SK-N-SH (cell line): ENCODE results near the gene AEBP2. TPM values are rescaled to one million over a fixed set of nuclear protein-coding genes. Genes with fewer than 3 reads are reported as not detected.

ENCODE experiments used
- CTCF ChIA-PET: fragments of 300-600, 350-600 bp; formaldehyde crosslinking; extraction: SDS; loops from one replicate; lab custom pipeline; 2021; lab: Yijun Ruan, JAX
- POLR2A ChIA-PET: fragments of 350-600 bp; sonication (Branson Sonifier 250); formaldehyde crosslinking; extraction: SDS; loops from one replicate; lab custom pipeline; 2020; ENCODE audit warnings: antibody characterized with exemption, inconsistent platforms; lab: Yijun Ruan, JAX
- DNase-seq: peaks from one replicate; pipeline ENCODE4 v3.0.0; 2012
- H2AFZ ChIP-seq: fragments of 200-600 bp; sonication (generic); 2 replicates; pipeline ENCODE4 v1.8.1; 2016; ENCODE audit warnings: antibody characterized with exemption, mild to moderate bottlenecking, low read depth
- H3F3A ChIP-seq: fragments of 200-600 bp; sonication (generic); replicated peaks from 2 replicates; pipeline ENCODE3; 2016; ENCODE audit warnings: antibody characterized with exemption, mild to moderate bottlenecking; ENCODE audit not compliant: insufficient read depth
- H3K27ac ChIP-seq, 2 experiments: fragments of 200-500 bp in 1 of 2; fragments of 200-600 bp in 1 of 2; sonication (Bioruptor generic) in 1 of 2; sonication (generic), shearing (Covaris generic) in 1 of 2; 2 replicates each; pipeline versions ENCODE4 v1.5.1 to v1.6.1; 2014 to 2016; ENCODE audit warnings: low read depth in 2 of 2, inconsistent platforms in 1 of 2, low read length in 1 of 2, mild to moderate bottlenecking in 1 of 2, mixed read lengths in 1 of 2
- H3K27me3 ChIP-seq: fragments of 200-600 bp; sonication (generic), shearing (Covaris generic); 2 replicates; pipeline ENCODE4 v1.6.1; 2016; ENCODE audit warnings: mixed run types; ENCODE audit not compliant: insufficient read depth
- H3K36me3 ChIP-seq, 2 experiments: fragments of 200-500 bp in 1 of 2; fragments of 200-600 bp in 1 of 2; sonication (Bioruptor generic) in 1 of 2; sonication (generic) in 1 of 2; replicated peaks in 1 of 2; 2 replicates each; pipeline versions ENCODE3 to v1.5.1; 2014 to 2016; ENCODE audit warnings: low read length in 1 of 2, mild to moderate bottlenecking in 1 of 2; ENCODE audit not compliant: insufficient read depth in 2 of 2, control insufficient read depth in 1 of 2
- H3K4me1 ChIP-seq, 2 experiments: fragments of 200-500 bp in 1 of 2; fragments of 200-600 bp in 1 of 2; sonication (Bioruptor generic) in 1 of 2; sonication (generic), shearing (Covaris generic) in 1 of 2; 2 replicates each; pipeline versions ENCODE4 v1.5.1 to v1.6.1; 2014 to 2016; ENCODE audit warnings: low read depth in 1 of 2, low read length in 1 of 2, mixed run types in 1 of 2; ENCODE audit not compliant: insufficient read depth in 2 of 2, control insufficient read depth in 1 of 2
- H3K4me2 ChIP-seq: fragments of 200-600 bp; sonication (generic), shearing (Covaris generic); 2 replicates; pipeline ENCODE4 v1.6.1; 2017; ENCODE audit warnings: mixed run types
- H3K4me3 ChIP-seq, 2 experiments: fragments of 200-500 bp in 1 of 2; fragments of 200-600 bp in 1 of 2; sonication (Bioruptor generic) in 1 of 2; sonication (generic), shearing (Covaris generic) in 1 of 2; 2 replicates each; pipeline versions ENCODE4 v1.5.1 to v1.8.1; 2014 to 2016; ENCODE audit warnings: low read depth in 2 of 2, inconsistent platforms in 1 of 2, low read length in 1 of 2, mild to moderate bottlenecking in 1 of 2, mixed read lengths in 1 of 2, moderate library complexity in 1 of 2
- H3K79me2 ChIP-seq: fragments of 200-600 bp; sonication (generic); 2 replicates; pipeline ENCODE4 v1.8.1; 2017; ENCODE audit warnings: mild to moderate bottlenecking; ENCODE audit not compliant: insufficient read depth
- H3K9ac ChIP-seq: fragments of 200-600 bp; sonication (generic); 2 replicates; pipeline ENCODE4 v1.6.1; 2017; ENCODE audit warnings: mixed run types
- H3K9me2 ChIP-seq: fragments of 200-600 bp; sonication (generic); 2 replicates; pipeline ENCODE4 v1.6.1; 2017; ENCODE audit warnings: mixed run types
- H3K9me3 ChIP-seq: fragments of 200-600 bp; sonication (generic); 2 replicates; pipeline ENCODE4 v1.6.1; 2017; ENCODE audit warnings: mixed run types, mild to moderate bottlenecking, moderate library complexity
- H4K20me1 ChIP-seq: fragments of 200-600 bp; sonication (generic); 2 replicates; pipeline ENCODE4 v1.6.1; 2017; ENCODE audit warnings: mild to moderate bottlenecking, mixed run types; ENCODE audit not compliant: insufficient read depth
- ELF1 ChIP-seq: IDR thresholded peaks from 2 replicates; pipeline ENCODE4 v1.4.0; 2012
- EP300 ChIP-seq, 2 experiments: IDR thresholded peaks; 2 replicates each; pipeline versions ENCODE4 v1.4.0 to v1.6.1; 2012; ENCODE audit warnings: borderline replicate concordance in 1 of 2, low read depth in 1 of 2, low read length in 1 of 2
- EZH2phosphoT487 ChIP-seq: fragments of 200-600 bp; sonication (generic); IDR thresholded peaks from 2 replicates; pipeline ENCODE4 v1.6.1; 2017; ENCODE audit warnings: low read depth, mixed run types, mild to moderate bottlenecking, antibody characterized with exemption, moderate library complexity, borderline replicate concordance
- FOSL2 ChIP-seq: IDR thresholded peaks from 2 replicates; pipeline ENCODE4 v1.4.0; 2012; ENCODE audit warnings: low read depth, mild to moderate bottlenecking, moderate library complexity, borderline replicate concordance
- FOXM1 ChIP-seq: IDR thresholded peaks from 2 replicates; pipeline ENCODE4 v1.4.0; 2012; ENCODE audit warnings: low read depth, mild to moderate bottlenecking
- GATA2 ChIP-seq: sonication (generic); formaldehyde crosslinking; IDR thresholded peaks from 2 replicates; pipeline ENCODE4 v1.5.0; 2020; ENCODE audit warnings: mild to moderate bottlenecking, missing genetic modification reagents
- MXI1 ChIP-seq: IDR thresholded peaks from 2 replicates; pipeline ENCODE4 v1.6.1; 2012; ENCODE audit warnings: mild to moderate bottlenecking, low read depth, low read length, improper control_type of control experiment
- NFIC ChIP-seq: IDR thresholded peaks from 2 replicates; pipeline ENCODE4 v1.4.0; 2012; ENCODE audit warnings: borderline replicate concordance
- POLR2AphosphoS5 ChIP-seq: IDR thresholded peaks from 2 replicates; pipeline ENCODE4 v1.6.1; 2012; ENCODE audit warnings: low read depth, low read length
- RAD21 ChIP-seq: IDR thresholded peaks from 2 replicates; pipeline ENCODE4 v1.6.1; 2012; ENCODE audit warnings: mild to moderate bottlenecking, low read length
- RXRA ChIP-seq: IDR thresholded peaks from 2 replicates; pipeline ENCODE4 v1.4.0; 2012; ENCODE audit warnings: low read depth, mild to moderate bottlenecking, borderline replicate concordance
- SIN3A ChIP-seq: IDR thresholded peaks from 2 replicates; pipeline ENCODE4 v1.6.1; 2012; ENCODE audit warnings: low read depth, mild to moderate bottlenecking, low read length, moderate library complexity, borderline replicate concordance
- SMC3 ChIP-seq: IDR thresholded peaks from 2 replicates; pipeline ENCODE4 v1.6.1; 2012; ENCODE audit warnings: low read depth, low read length, improper control_type of control experiment
- TAF1 ChIP-seq: IDR thresholded peaks from 2 replicates; pipeline ENCODE4 v1.6.1; 2012; ENCODE audit warnings: low read depth, mild to moderate bottlenecking, low read length, moderate library complexity, borderline replicate concordance
- USF1 ChIP-seq: IDR thresholded peaks from 2 replicates; pipeline ENCODE4 v1.4.0; 2012; ENCODE audit warnings: low read depth, borderline replicate concordance
- YY1 ChIP-seq: IDR thresholded peaks from 2 replicates; pipeline ENCODE4 v1.4.0; 2012; ENCODE audit warnings: low read depth, mild to moderate bottlenecking
- WGBS: methylation state at CpG from one replicate; pipeline ENCODE4 v1.1.6; 2017; ENCODE audit warnings: low lambda C conversion rate; 5-methylcytosine and 5-hydroxymethylcytosine counted together
- polyA plus RNA-seq, 3 experiments: library from polyadenylated mRNA; depleted of rRNA; stranded (reverse); fragments of >200 nt; gene quantifications; 2 replicates each; pipeline ENCODE4 v1.2.3, GENCODE V29; 2012
- TF ChIP-seq, protein P1 (sequence below): fragments of 150-350 bp; IDR thresholded peaks from 2 replicates; pipeline ENCODE4 v1.6.1; 2017; ENCODE audit warnings: antibody characterized with exemption, low read length, low read depth, borderline replicate concordance
- TF ChIP-seq, protein P2 (sequence below): IDR thresholded peaks from 2 replicates; pipeline ENCODE4 v1.6.1; 2012; ENCODE audit warnings: mild to moderate bottlenecking, low read depth, low read length, moderate library complexity
- TF ChIP-seq, protein P3 (sequence below): IDR thresholded peaks from 2 replicates; pipeline ENCODE4; 2012
- TF ChIP-seq, protein P4 (sequence below): fragments of 200-600 bp; sonication (generic); IDR thresholded peaks from 2 replicates; pipeline ENCODE4 v1.6.1; 2017; ENCODE audit warnings: antibody characterized with exemption, mild to moderate bottlenecking, moderate library complexity

AEBP2 gene
- polyA plus RNA-seq, 1 of the 3 experiments (the other 2 are of a cell fraction), result 10.4 TPM

DNA sequence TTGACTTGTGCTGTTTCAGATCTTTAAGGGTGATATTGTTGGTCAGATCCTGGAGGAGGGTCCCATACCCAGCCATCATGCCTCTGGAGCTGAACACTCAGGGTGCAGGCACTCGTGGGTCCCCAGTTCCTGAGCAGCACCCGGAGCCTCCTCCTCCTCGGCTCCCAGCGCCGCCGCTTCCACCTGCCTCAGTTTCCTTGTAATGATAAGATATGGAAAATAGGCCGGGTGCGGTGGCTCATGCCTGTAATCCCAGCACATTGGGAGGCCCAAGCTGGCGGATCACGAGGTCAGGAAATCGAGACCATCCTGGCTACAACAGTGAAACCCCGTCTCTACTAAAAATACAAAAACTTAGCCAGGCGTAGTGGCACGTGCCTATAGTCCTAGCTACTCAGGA lies 20.2 kb upstream of the AEBP2 start (continued):
- TF ChIP-seq, protein P1, sequence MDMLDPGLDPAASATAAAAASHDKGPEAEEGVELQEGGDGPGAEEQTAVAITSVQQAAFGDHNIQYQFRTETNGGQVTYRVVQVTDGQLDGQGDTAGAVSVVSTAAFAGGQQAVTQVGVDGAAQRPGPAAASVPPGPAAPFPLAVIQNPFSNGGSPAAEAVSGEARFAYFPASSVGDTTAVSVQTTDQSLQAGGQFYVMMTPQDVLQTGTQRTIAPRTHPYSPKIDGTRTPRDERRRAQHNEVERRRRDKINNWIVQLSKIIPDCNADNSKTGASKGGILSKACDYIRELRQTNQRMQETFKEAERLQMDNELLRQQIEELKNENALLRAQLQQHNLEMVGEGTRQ, result no peak
- TF ChIP-seq, protein P2, sequence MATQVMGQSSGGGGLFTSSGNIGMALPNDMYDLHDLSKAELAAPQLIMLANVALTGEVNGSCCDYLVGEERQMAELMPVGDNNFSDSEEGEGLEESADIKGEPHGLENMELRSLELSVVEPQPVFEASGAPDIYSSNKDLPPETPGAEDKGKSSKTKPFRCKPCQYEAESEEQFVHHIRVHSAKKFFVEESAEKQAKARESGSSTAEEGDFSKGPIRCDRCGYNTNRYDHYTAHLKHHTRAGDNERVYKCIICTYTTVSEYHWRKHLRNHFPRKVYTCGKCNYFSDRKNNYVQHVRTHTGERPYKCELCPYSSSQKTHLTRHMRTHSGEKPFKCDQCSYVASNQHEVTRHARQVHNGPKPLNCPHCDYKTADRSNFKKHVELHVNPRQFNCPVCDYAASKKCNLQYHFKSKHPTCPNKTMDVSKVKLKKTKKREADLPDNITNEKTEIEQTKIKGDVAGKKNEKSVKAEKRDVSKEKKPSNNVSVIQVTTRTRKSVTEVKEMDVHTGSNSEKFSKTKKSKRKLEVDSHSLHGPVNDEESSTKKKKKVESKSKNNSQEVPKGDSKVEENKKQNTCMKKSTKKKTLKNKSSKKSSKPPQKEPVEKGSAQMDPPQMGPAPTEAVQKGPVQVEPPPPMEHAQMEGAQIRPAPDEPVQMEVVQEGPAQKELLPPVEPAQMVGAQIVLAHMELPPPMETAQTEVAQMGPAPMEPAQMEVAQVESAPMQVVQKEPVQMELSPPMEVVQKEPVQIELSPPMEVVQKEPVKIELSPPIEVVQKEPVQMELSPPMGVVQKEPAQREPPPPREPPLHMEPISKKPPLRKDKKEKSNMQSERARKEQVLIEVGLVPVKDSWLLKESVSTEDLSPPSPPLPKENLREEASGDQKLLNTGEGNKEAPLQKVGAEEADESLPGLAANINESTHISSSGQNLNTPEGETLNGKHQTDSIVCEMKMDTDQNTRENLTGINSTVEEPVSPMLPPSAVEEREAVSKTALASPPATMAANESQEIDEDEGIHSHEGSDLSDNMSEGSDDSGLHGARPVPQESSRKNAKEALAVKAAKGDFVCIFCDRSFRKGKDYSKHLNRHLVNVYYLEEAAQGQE, result no peak
- TF ChIP-seq YY1, result no peak

DNA sequence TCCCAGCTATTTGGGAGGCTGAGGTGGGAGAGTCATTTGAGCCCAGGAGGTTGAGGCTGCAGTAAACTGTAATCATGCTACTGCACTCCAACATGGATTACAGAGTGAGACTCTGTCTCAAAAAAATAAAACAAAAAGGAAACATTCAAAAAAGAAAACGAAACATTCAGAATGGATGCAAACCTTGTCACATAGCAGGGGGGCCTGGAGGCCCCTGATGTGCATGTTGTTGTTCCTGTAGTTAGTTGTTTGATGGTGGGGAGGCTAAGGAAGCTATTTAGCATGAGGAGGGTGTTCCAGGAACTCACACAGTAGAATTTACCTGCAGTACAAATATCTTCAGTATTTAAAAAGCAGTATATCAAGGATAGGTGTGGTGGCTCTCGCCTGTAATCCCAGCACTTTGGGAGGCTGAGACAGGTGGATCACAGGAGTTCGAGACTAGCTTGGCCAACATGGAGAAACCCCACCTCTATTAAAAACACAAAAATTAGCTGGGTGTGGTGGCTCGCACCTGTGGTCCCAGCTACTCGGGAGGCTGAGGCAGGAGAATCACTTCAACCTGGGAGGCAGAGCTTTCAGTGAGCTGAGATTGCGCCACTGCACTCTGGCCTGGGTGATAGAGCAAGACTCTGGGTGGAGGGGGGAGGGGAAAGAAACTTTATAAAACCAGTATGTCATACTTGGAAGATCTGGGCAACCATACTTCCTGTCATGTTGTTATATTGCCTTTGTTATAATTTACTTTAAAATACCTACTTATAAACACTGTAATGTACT lies 17.6 kb upstream of the AEBP2 start:
- H2AFZ ChIP-seq, result no peak overlapping the region
- H3K9me2 ChIP-seq, result no peaks in the 10 kb centered on the region
- POLR2A ChIA-PET, result no interaction called here
- TF ChIP-seq NFIC (no peak), RAD21 (no peak), RXRA (no peak), GATA2 (CRISPR knock-in tag) (no peak), ELF1 (no peak), POLR2AphosphoS5 (no peak), FOSL2 (no peak), EZH2phosphoT487 (no peak), USF1 (no peak), FOXM1 (no peak), SMC3 (no peak), SIN3A (no peak), YY1 (no peak), EP300 (IDR thresholded peaks at IDR 0.05; ENCODE audit: borderline replicate concordance in 1 of 2, low read depth in 1 of 2, low read length in 1 of 2) (no peak), TAF1 (no peak), MXI1 (no peak)
- TF ChIP-seq, protein P1, result no peak
- TF ChIP-seq, protein P3, sequence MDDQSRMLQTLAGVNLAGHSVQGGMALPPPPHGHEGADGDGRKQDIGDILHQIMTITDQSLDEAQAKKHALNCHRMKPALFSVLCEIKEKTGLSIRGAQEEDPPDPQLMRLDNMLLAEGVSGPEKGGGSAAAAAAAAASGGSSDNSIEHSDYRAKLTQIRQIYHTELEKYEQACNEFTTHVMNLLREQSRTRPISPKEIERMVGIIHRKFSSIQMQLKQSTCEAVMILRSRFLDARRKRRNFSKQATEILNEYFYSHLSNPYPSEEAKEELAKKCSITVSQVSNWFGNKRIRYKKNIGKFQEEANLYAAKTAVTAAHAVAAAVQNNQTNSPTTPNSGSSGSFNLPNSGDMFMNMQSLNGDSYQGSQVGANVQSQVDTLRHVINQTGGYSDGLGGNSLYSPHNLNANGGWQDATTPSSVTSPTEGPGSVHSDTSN, result no peak
- TF ChIP-seq, protein P4, sequence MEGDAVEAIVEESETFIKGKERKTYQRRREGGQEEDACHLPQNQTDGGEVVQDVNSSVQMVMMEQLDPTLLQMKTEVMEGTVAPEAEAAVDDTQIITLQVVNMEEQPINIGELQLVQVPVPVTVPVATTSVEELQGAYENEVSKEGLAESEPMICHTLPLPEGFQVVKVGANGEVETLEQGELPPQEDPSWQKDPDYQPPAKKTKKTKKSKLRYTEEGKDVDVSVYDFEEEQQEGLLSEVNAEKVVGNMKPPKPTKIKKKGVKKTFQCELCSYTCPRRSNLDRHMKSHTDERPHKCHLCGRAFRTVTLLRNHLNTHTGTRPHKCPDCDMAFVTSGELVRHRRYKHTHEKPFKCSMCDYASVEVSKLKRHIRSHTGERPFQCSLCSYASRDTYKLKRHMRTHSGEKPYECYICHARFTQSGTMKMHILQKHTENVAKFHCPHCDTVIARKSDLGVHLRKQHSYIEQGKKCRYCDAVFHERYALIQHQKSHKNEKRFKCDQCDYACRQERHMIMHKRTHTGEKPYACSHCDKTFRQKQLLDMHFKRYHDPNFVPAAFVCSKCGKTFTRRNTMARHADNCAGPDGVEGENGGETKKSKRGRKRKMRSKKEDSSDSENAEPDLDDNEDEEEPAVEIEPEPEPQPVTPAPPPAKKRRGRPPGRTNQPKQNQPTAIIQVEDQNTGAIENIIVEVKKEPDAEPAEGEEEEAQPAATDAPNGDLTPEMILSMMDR, result no peak
- H3K36me3 ChIP-seq, result no peaks in the 10 kb centered on the region
- CTCF ChIA-PET, result interaction anchor here (0.8 to 1.5 kb wide), 3 partner anchors 10 to 13 kb away, joined by 3 to 4 read pairs (median 3); no protein-coding TSS in a partner anchor
- H3K4me2 ChIP-seq, result no peak overlapping the region
- no peaks in the 10 kb centered on the region for H3K27me3 ChIP-seq
- no peaks in the 10 kb centered on the region for H3F3A ChIP-seq
- no peak for DNase-seq
- H3K9ac ChIP-seq, result no peak overlapping the region
- no peaks in the 10 kb centered on the region for H3K4me1 ChIP-seq
- H4K20me1 ChIP-seq, result no peaks in the 10 kb centered on the region
- H3K27ac ChIP-seq, result no peak overlapping the region
- no peaks in the 10 kb centered on the region for H3K9me3 ChIP-seq
- no peaks in the 10 kb centered on the region for H3K79me2 ChIP-seq
- WGBS, result 84% methylated on average over 6 of the region's 6 CpGs
- no peak overlapping the region for H3K4me3 ChIP-seq
